Coronary artery (tissue), 2 donors: ENCODE measurements around the gene EEF1B2.
"Not testable (repeated sequence)": the region's sequence is repeated elsewhere in the genome, so short reads cannot be mapped to it uniquely, and the experiment has no call there.

Experiments used
- DNase-seq: peaks from one replicate; pipeline ENCODE4 v3.0.0-alpha.2; 2017; ENCODE audit warnings: low spot score
- H3K27ac ChIP-seq, 2 donors: fragments of 200-600 bp; sonication (generic); one replicate each; pipeline ENCODE4 v1.5.1; 2016 to 2019
- H3K4me3 ChIP-seq: fragments of 200-600 bp; sonication (generic); 2 replicates; pipeline ENCODE4 v1.5.1; 2016; ENCODE audit warnings: mild to moderate bottlenecking, moderate library complexity
- CTCF ChIP-seq: fragments of 200-600 bp; sonication (generic); IDR thresholded peaks from one replicate; pipeline ENCODE4 v1.5.1; 2019; ENCODE audit warnings: antibody characterized with exemption

Gene EEF1B2

GRCh38 chr2:206203331-206203730 is 43.6 kb downstream of the EEF1B2 start:
- H3K4me3 ChIP-seq, result no peak overlapping the region
- no peak overlapping the region for H3K27ac ChIP-seq
- no peak for TF ChIP-seq CTCF
- DNase-seq, result no peak

DNA sequence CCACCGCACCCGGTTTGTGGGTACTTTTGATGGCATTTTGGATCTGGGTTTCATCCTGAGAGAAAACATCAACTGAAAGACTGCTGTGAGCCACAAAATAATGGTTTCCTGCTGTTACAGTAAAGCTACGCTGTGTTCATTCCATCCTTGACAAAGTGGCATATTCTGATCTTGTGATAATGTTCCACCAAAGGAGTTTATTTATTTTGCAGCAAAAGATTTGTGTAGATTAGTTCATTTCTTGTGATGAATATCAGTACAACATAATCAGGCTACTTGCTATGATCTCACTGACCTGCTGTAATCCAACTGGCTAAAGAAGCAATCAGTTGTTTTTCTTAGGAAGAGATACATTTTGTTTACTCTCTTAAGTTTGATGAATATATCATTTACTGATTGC is 45.0 kb downstream of the EEF1B2 start:
- no peak for DNase-seq
- Histone ChIP-seq H3K27ac (no peak overlapping the region), H3K4me3 (no peak overlapping the region)
- TF ChIP-seq CTCF, result no peak

DNA sequence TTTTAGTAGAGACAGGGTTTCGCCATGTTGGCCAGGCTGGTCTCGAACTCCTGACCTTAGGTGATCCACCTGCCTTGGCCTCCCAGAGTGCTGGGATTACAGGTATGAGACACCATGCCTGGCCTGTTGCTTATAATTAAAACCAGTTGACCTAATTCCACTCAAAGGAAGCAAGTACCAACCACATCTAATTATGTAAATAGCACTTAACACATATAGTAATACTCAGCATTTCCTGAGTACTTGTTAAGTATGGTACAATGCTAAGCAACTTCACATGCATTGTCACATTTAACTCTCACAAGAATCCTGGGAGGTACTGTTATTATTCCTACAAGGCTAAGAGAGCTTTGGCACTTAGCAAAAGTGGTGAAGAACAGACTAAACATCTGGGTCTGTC is 47.6 kb downstream of the EEF1B2 start:
- not testable (repeated sequence) for DNase-seq, H3K27ac ChIP-seq, H3K4me3 ChIP-seq

DNA sequence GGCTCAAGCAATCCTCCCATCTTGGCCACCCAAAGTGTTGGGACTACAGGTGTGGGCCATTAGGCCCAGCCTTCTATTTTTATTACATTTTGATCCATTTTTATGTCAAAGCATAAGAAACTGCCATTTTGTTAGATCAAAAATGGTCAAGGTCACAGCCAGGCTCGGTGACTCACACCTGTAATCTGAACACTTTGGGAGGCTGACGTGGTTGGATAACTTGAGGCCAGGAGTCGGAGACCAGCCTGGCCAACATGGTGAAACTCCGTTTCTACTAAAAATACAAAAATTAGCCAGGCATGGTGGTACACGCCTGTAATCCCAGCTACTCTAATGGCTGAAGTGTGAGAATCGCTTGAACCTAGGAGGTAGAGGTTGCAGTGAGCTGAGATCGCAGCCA is 49.2 kb downstream of the EEF1B2 start:
- H3K4me3 ChIP-seq, result no peak overlapping the region
- TF ChIP-seq CTCF, result no peak
- no peak overlapping the region for H3K27ac ChIP-seq
- no peak for DNase-seq

- DNase-seq, result no peak
- Histone ChIP-seq H3K4me3 (no peak overlapping the region), H3K27ac (no peak overlapping the region)
- TF ChIP-seq CTCF, result no peak
Observed at GRCh38 chr2:206211657-206212255, 52.1 kb downstream of the EEF1B2 start.
